Measurements from ENCODE around the gene TBC1D8. TPM values are rescaled to one million over a fixed set of nuclear protein-coding genes. Genes with fewer than 3 reads are reported as not detected.

The TBC1D8 gene
- total and polyA plus RNA-seq, 2 of the 8 experiments (the other 6 are each of a cell fraction or from before 2014, with no cell fraction given) = 20.8 to 21.8 TPM

GRCh38 chr2:100976645-100977391 lies 174.4 kb downstream of the TBC1D8 start:
- Histone ChIP-seq H3K79me1 (ENCODE audit: low read depth, low read length) (no peaks in the 10 kb centered on the region), H3K27me3 (replicated peaks in 1 of 4; ENCODE audit: control insufficient read depth in 3 of 4, extremely low read depth in 1 of 4, insufficient read depth in 3 of 4, low read length in 3 of 4) (no peaks in the 10 kb centered on the region), H2BK12ac (ENCODE audit: low read depth, low read length) (no peak overlapping the region), H3K23ac (ENCODE audit: insufficient read length) (no peak overlapping the region), H3K56ac (replicated peaks; ENCODE audit: insufficient read length, low read depth, low read length) (no peak overlapping the region), H4K91ac (replicated peaks; ENCODE audit: insufficient read length, low read length) (no peak overlapping the region), H2AFZ (ENCODE audit: low read length) (no peak overlapping the region), H2BK120ac (replicated peaks; ENCODE audit: low read depth, low read length) (no peak overlapping the region), H3K27ac (ENCODE audit: low read depth, low read length) (no peak overlapping the region), H3K4ac (replicated peaks; ENCODE audit: insufficient read length, low read depth, low read length) (no peak overlapping the region), H3K23me2 (ENCODE audit: low read depth, low read length) (no peaks in the 10 kb centered on the region), H3K18ac (ENCODE audit: extremely low read depth, low read length) (no peak overlapping the region), H3K4me1 (replicated peaks in 1 of 4; ENCODE audit: control insufficient read depth in 3 of 4, insufficient read depth in 4 of 4, low read length in 3 of 4) (peaks cover 0 to 2% (median 0%) of the 10 kb centered on the region in 4 experiments; a peak in 2 of 7 replicates), H2BK20ac (ENCODE audit: low read length) (no peak overlapping the region), H2AK5ac (ENCODE audit: low read depth, low read length) (no peak overlapping the region), H3K36me3 (ENCODE audit: control insufficient read depth in 2 of 4, insufficient read depth in 4 of 4, low read length in 3 of 4) (no peaks in the 10 kb centered on the region), H4K20me1 (replicated peaks in 1 of 2; ENCODE audit: control insufficient read depth in 1 of 2, insufficient read depth in 2 of 2, low read length in 2 of 2) (no peaks in the 10 kb centered on the region), H3K14ac (ENCODE audit: insufficient read length) (no peak overlapping the region), H2BK5ac (ENCODE audit: low read depth, low read length) (no peak overlapping the region; the same call in 1 of the 2 replicates), H3K79me2 (ENCODE audit: control insufficient read depth in 1 of 2, insufficient read depth in 2 of 2, low read length in 2 of 2) (no peaks in the 10 kb centered on the region), H4K8ac (ENCODE audit: extremely low read depth, insufficient read depth, low read length) (no peak overlapping the region), H2BK15ac (ENCODE audit: low read length) (no peak overlapping the region), H3K9me3 (ENCODE audit: insufficient read depth in 2 of 2, low read depth in 1 of 2, low read length in 1 of 2) (no peaks in the 10 kb centered on the region), H3K9ac (replicated peaks in 1 of 4; ENCODE audit: extremely low read depth in 1 of 4, low read depth in 3 of 4, low read length in 3 of 4) (no peak overlapping the region), H4K5ac (ENCODE audit: insufficient read length, low read depth, low read length) (no peak overlapping the region), H3K4me2 (ENCODE audit: insufficient read depth in 1 of 2, low read depth in 2 of 2, low read length in 2 of 2) (no peak overlapping the region), H3K4me3 (ENCODE audit: extremely low read depth in 1 of 4, insufficient read depth in 2 of 4, low read depth in 3 of 4, low read length in 4 of 4) (no peak overlapping the region)
- 92% methylated on average over 19 of the region's 19 CpGs; no CpG with 5 or more reads in 1 of the 2 experiments for WGBS, 2 experiments (ENCODE audit: extremely low coverage in 1 of 2, insufficient coverage in 1 of 2, insufficient read length in 1 of 2, insufficient replicate concordance in 2 of 2, low coverage in 1 of 2, low lambda C conversion rate in 2 of 2, missing lambda C conversion rate in 1 of 2)
- FAIRE-seq (no peak), DNase-seq (ENCODE audit: low read depth in 1 of 2, low spot score in 2 of 2) (no peak)
- POLR2A ChIA-PET (ENCODE audit: partially characterized antibody) = interaction anchor here (3.2 kb wide), 1 partner anchor 26 kb away, joined by 12 read pairs; the partner anchor contains the start of gene RPL31
- CTCF ChIA-PET (ENCODE audit: partially characterized antibody) = interaction anchor here (0.6 to 1.9 kb wide), 8 partner anchors 9 to 371 kb away, joined by 3 to 9 read pairs (median 4); no protein-coding TSS in a partner anchor
- TF ChIP-seq GTF2F1 (IDR thresholded peaks at IDR 0.05; ENCODE audit: borderline replicate concordance, low read depth, low read length) = no peak
- TF ChIP-seq SIX5 (IDR thresholded peaks at IDR 0.05; ENCODE audit: low read depth, low read length) = no peak
- TF ChIP-seq YY1 (IDR thresholded peaks at IDR 0.05; ENCODE audit: low read depth, low read length) = no peak
- no peak for TF ChIP-seq BACH1 (IDR thresholded peaks at IDR 0.05; ENCODE audit: low read length)
- no peak for TF ChIP-seq CTCF (IDR thresholded peaks at IDR 0.05; ENCODE audit: control extremely low read depth in 1 of 3, insufficient read depth in 1 of 3, low read depth in 1 of 3, low read length in 3 of 3)
- TF ChIP-seq BCL11A (IDR thresholded peaks at IDR 0.05; ENCODE audit: low read depth in 2 of 2, low read length in 2 of 2) = no peak
- TF ChIP-seq ASH2L (IDR thresholded peaks at IDR 0.05; ENCODE audit: low read length) = no peak
- TF ChIP-seq SRF (IDR thresholded peaks at IDR 0.05; ENCODE audit: low read depth, low read length) = no peak
- no peak for TF ChIP-seq FOSL1 (IDR thresholded peaks at IDR 0.05; ENCODE audit: insufficient read depth, low read depth, low read length)
- TF ChIP-seq TAF7 (optimal IDR thresholded peaks at IDR 0.05; ENCODE audit: borderline replicate concordance, low read depth, low read length) = no peak
- no peak for TF ChIP-seq KDM1A (IDR thresholded peaks at IDR 0.05; ENCODE audit: borderline replicate concordance, low read length)
